Measurements from ENCODE around the gene PTGS2. TPM values are rescaled to one million over a fixed set of nuclear protein-coding genes. Genes with fewer than 3 reads are reported as not detected.
"Not testable (repeated sequence)": the region's sequence is repeated elsewhere in the genome, so short reads cannot be mapped to it uniquely, and the experiment has no call there.

The PTGS2 gene
- total and polyA plus RNA-seq, 9 of the 15 experiments (the other 6 are each of a cell fraction or from before 2014, with no cell fraction given) = 0.01 TPM; not detected in 8

- ChIA-PET CTCF (ENCODE audit: low intra/inter-chr PET ratio) (no interaction called here), POLR2A (no interaction called here)
- WGBS (ENCODE audit: insufficient coverage, low coverage, missing lambda C conversion rate) = 0% methylated on average over 4 of the region's 4 CpGs
- Histone ChIP-seq H3K4me2 (ENCODE audit: insufficient read depth, low read length) (no peak overlapping the region), H2AFZ (ENCODE audit: low read depth, low read length) (no peak overlapping the region), H3K36me3 (ENCODE audit: control insufficient read depth, insufficient read depth, low read length) (no peaks in the 10 kb centered on the region), H3K79me2 (ENCODE audit: control insufficient read depth, insufficient read depth, low read length) (no peaks in the 10 kb centered on the region), H4K20me1 (replicated peaks; ENCODE audit: control insufficient read depth, insufficient read depth, low read length) (no peaks in the 10 kb centered on the region), H3K9me1 (ENCODE audit: control insufficient read depth, insufficient read depth, low read length) (no peaks in the 10 kb centered on the region), H3K27me3 (ENCODE audit: control insufficient read depth in 2 of 2, insufficient read depth in 2 of 2, low read length in 2 of 2) (no peaks in the 10 kb centered on the region), H3K4me1 (replicated peaks in 1 of 2; ENCODE audit: control insufficient read depth in 2 of 2, insufficient read depth in 2 of 2, low read length in 2 of 2) (no peaks in the 10 kb centered on the region), H3K9ac (ENCODE audit: insufficient read depth in 1 of 2, low read depth in 2 of 2, low read length in 2 of 2) (no peak overlapping the region), H3K9me3 (replicated peaks; ENCODE audit: control insufficient read depth, insufficient read depth, low read depth, low read length) (no peaks in the 10 kb centered on the region), H3K4me3 (no peak overlapping the region), H3K27ac (ENCODE audit: extremely low read depth, low read depth, low read length) (no peak overlapping the region)
- in situ Hi-C loops (cut with MboI) = no loop called here
- FAIRE-seq = no peak
- BruUV-seq (replicated peaks) = no TSS peak
- intact Hi-C loops (cut with micrococcal nuclease) = no loop called here
- DNase-seq (ENCODE audit: extremely low read depth in 1 of 4, low spot score in 3 of 4) = no peak
- no peak for TF ChIP-seq THAP12 (CRISPR knock-in tag; IDR thresholded peaks at IDR 0.05)
- TF ChIP-seq NCOA1 (IDR thresholded peaks at IDR 0.05; ENCODE audit: low read depth) = no peak
- no peak for TF ChIP-seq DMBX1 (CRISPR knock-in tag; IDR thresholded peaks at IDR 0.05; ENCODE audit: borderline replicate concordance)
- no peak for TF ChIP-seq BRF1 (IDR thresholded peaks at IDR 0.05; ENCODE audit: borderline replicate concordance, extremely low read depth, insufficient read length)
- TF ChIP-seq NFE2 (IDR thresholded peaks at IDR 0.05; ENCODE audit: low read depth) = no peak
- no peak for TF ChIP-seq FOXP1 (CRISPR knock-in tag; IDR thresholded peaks at IDR 0.05)
- ATAC-seq = no peak
Measured at GRCh38 chr1:186648613-186649012, 31.6 kb downstream of the PTGS2 start.

GRCh38 chr1:186647985-186648384, 32.2 kb downstream of the PTGS2 start:
- in situ Hi-C loops (cut with MboI); CTCF ChIA-PET (ENCODE audit: low intra/inter-chr PET ratio); H3K27ac ChIP-seq (ENCODE audit: extremely low read depth, low read depth, low read length); H2AFZ ChIP-seq (ENCODE audit: low read depth, low read length); FAIRE-seq; H3K36me3 ChIP-seq (ENCODE audit: control insufficient read depth, insufficient read depth, low read length); H3K4me3 ChIP-seq; H3K9me3 ChIP-seq (replicated peaks; ENCODE audit: control insufficient read depth, insufficient read depth, low read depth, low read length); H3K9ac ChIP-seq (ENCODE audit: insufficient read depth in 1 of 2, low read depth in 2 of 2, low read length in 2 of 2); H3K79me2 ChIP-seq (ENCODE audit: control insufficient read depth, insufficient read depth, low read length); H3K4me1 ChIP-seq (replicated peaks in 1 of 2; ENCODE audit: control insufficient read depth in 2 of 2, insufficient read depth in 2 of 2, low read length in 2 of 2); POLR2A ChIA-PET; H3K4me2 ChIP-seq (ENCODE audit: insufficient read depth, low read length); DNase-seq (ENCODE audit: extremely low read depth in 1 of 4, low spot score in 3 of 4); H3K9me1 ChIP-seq (ENCODE audit: control insufficient read depth, insufficient read depth, low read length); H3K27me3 ChIP-seq (ENCODE audit: control insufficient read depth in 2 of 2, insufficient read depth in 2 of 2, low read length in 2 of 2); H4K20me1 ChIP-seq (replicated peaks; ENCODE audit: control insufficient read depth, insufficient read depth, low read length); intact Hi-C loops (cut with micrococcal nuclease); BruUV-seq (replicated peaks); ATAC-seq: not testable (repeated sequence)
- WGBS (ENCODE audit: insufficient coverage, low coverage, missing lambda C conversion rate) = 0% methylated on average over 4 of the region's 4 CpGs
